Activated T-cell treated with anti-CD3 and anti-CD28 coated beads for 48 hours (primary cell): ENCODE results near the gene PODN.

ENCODE experiments used
- DNase-seq: peaks from one replicate; pipeline ENCODE4 v3.0.0-alpha.2; 2020; ENCODE audit warnings: low read depth

Gene PODN

DNA sequence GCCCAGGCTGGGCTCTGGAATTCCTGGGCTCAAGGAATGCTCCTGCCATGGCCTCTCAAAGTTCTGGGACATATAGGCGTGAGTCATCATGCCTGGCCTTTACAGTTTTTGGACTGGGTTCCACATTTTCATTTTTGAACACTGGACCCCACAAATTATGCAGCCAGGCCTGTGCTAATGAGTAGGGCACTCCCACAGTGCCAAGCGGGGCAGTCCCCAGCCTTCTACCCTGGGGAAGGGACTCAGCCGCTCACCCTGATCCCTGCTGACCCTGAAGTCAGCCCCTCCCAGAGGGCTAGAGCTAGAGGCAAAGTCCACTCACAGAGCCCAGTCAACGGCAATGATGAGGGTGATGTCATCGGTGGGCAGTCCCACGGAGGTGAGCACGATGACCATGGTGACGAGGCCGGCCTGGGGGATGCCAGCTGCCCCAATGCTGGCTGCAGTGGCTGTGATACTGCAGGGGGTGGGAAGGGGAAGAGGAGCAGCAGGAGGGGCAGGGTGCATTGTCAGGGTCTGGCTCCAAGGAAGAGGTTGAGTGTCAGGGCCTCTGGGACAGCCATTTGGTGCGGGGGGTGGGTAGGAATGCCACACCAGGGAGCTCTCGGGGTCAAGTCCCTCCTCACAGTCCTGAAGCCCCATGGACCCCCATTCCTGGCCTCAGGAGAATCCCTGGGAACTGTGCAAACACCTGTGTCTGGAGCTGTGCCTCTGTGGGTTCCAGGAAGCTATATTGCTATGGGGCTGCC is 27.6 kb downstream of the PODN start:
- DNase-seq = no peak

DNA sequence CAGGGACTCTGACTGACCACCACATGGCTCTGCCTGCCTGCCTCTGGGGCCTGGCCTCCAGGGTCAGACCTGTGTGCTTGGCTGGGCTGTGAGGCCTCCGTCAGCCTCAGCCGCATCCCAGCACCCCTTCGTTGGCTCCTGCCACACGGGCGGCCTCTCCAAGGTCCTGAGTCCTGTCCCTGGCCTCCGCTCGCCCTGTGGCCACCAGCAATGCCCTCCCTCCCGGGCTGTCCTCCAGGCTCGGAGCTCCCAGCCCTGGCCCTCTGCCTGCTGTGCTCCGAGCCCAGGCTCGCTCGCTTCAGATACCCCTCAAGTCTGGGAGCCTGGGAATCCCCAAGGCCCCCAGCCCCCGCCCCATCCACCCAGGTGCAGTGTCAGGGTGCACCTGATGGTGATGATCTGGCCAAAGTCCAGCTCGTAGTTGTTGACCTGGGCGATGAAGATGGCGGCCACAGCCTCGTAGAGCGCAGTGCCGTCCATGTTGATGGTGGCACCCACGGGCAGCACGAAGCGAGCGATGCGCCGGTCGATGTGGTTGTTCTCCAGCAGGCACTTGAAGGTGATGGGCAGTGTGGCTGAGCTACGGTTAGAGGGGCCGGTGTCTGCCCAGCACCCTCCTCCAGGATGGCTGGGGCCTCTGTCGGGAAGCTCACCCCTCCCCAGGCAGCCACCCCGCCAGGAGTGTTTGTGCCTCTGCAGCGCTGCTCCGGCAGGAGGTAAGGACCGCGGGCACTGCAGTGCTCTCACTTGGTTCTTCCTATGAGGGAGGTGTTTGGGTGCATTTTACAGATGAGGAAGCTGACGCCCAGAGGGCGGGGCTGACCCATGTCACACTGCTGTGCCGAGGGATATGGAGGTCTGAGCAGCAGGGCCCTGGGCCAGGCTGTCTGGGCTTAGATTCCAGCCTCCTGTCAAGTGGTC is 28.5 kb downstream of the PODN start:
- DNase-seq = no peak

DNA sequence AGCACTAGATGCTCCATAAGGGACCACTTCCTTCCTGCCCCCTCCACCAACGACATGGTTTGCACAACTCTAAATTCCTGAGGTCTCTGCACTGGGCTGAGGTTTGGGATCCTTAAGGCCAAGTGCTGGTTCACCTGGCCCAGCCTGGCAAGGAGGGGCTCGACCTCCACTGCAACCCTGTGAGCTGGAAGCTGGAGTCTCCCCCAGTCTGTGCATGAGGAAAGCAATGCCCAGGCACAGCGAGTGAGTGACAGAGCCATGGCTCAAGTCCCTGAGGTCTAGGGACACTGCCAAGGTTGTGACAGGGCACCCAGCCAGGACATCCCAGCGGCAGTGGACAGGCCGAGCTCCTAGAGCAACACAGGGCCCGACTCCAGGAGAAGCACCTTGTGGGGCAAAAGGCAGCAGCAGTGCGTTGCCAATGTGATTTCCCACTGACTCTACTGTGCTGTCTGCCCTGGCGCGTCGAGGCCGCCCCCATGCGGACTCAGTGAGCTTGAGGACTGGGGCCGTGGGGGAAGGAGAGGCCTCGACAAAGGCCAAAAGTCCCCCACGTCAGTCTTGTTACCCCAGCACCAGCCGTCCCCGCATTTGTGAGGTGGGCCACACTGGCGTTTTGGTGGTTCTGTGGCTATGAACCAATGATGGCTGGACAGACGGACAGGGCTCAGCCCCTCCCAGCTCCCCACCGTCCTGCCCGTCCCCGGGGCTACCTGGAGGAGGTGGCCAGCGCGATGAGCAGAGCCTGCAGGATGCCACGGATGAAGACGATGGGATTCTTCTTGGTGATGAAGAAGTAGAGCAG is 30.0 kb downstream of the PODN start:
- DNase-seq = no peak

DNA sequence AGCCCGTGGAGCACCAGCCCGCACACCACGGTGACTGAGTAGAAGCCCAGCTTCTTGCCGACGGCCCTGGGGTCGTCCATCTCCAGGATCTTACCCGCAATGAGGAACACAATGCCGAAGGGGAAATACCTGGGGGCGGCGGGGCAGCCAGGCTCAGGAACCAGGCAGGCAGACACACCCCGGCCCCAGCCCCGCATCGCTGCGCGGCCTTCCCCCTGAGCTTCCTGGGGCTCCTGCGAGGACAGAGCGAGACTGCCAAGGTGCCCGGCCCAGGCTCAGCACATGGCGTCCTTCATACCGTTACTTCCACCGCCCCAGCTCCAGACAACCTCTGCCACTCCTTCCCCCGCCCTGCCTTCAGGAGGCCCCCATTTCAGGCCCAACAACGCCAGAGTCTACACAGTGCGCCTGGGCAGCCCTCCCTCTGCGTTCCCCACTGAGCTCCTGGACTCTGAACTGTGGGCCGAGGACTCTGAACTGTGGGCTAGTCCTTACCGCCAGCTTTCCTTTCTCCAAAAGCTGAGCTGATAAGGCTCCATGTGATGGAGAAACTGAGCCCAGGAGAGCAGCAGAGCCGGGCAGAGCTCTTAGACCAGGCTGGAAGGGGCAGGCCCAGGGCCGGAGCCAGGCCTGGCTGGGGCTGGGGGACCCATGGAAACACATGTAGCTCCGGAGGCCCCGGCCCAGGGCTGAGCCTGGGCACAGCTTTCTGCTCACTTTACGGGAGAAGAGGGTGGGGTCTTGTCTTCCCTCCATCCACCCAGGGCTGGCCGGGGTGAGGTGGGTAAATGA is 30.8 kb downstream of the PODN start:
- DNase-seq = no peak

DNA sequence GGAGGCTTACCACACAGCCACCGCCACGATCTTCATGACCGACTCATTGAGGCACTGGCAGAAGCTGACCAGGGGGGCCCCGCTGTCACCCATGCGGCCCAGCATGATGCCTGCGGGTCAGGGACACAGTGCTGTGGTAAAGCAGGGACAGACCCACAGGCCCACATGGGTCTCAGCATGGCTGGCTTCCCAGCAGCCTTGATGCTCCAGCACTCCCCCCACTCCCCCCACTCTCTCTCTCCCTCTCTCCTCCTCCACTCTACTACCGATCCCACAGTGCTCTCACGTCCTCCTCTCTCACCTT is 31.4 kb downstream of the PODN start:
- DNase-seq = no peak

DNA sequence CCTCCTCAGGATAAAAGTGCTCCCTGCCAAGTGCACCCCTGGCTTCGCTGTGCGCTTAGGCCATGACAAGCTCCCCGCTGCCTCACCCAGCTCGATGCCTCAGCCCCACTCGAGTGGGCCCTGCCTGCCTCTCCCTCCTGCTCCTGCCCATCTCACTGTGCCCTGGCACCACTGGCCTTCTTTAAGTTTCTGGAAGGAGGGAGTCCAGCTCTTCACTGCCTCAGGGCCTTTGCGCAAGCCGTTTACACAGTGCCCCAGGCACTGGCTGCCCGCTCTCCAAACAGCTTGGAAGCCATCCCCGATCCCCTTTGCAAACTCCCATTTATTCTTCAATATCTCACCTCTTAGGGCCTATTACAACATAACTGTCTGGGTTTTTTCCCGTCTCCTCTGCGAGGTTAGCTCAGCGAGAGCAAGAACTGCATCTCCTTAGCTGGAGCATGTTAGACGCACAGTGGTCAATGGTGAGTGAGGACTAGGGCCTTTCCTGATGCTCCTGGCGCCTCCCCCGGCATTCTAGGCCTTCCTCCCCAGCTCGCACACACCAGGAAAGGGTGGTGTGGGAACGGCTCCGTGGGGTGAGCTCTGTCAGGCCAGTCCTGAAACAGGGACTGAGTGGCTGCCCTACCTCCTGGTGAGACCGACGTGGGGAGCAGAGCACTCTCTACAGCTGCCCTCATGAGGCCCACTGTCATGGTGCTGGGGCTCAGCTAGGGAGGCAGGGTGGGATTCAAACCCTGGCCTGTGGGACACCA is 31.9 kb downstream of the PODN start:
- no peak for DNase-seq

DNA sequence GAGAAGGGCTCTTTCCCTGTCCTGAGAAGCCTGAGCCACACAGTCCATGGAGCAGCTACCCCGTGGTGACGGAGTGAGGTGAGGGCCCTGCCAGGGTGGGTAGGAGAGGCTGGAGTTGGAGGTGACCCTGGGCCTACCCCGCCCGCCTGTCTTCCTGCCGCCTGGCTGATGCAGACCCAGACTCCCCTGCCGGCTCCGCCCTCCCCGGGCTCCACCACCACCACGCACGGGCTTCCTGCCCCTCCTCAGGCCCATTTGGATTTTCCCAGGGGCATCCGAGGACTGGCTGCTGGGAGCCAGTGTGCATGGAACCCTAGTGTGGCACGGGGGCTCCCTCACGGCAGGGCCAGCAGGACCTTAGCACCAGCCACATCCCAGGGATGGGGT is 32.5 kb downstream of the PODN start:
- DNase-seq = no peak

DNA sequence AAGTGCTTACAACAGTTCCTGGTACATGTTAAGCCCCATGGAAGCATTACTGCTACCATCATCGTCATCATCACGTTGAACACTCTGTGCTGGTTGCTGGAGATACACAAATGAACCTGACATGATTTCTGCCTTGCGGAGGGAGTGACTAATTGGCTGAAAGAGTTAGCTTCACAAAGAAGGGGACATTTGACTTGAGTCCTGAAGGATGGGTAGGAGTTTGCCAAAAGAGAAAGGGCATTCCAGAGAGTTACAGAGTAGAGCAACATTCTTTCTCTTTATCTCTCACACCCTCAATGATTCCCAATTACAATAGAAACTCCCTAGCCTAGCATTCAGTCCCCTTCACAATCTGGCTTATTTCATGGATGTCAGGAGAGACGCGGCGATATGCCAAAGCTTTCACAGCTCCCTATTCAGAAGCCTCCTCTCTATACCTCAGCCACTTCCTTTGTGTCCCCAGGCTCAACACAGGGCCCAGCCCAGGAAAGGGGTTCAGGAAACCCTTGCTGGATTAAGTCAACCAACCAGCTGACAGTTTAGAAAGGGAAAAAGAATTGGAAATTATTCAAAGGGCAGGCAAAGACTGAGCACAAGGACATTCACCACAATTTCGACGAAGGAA is 42.4 kb downstream of the PODN start:
- no peak for DNase-seq

DNA sequence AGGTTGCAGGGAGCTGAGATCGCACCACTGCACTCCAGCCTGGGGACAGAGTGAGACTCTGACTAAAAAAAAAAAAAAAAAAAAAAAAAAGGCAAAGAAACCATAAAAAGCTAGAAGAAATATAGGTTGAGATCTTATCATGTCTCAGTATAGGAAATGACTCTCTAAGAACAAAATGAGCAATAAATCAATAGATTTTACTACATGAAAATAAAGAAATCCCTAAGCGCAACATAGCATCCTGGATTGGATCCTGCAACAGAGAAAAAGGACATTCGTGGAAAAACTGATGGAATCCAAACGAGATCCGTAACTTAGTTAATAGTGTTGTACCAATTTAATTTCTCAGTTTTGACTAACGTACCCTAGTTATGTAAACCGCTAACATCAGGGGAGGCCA is 45.1 kb downstream of the PODN start:
- no peak for DNase-seq

DNA sequence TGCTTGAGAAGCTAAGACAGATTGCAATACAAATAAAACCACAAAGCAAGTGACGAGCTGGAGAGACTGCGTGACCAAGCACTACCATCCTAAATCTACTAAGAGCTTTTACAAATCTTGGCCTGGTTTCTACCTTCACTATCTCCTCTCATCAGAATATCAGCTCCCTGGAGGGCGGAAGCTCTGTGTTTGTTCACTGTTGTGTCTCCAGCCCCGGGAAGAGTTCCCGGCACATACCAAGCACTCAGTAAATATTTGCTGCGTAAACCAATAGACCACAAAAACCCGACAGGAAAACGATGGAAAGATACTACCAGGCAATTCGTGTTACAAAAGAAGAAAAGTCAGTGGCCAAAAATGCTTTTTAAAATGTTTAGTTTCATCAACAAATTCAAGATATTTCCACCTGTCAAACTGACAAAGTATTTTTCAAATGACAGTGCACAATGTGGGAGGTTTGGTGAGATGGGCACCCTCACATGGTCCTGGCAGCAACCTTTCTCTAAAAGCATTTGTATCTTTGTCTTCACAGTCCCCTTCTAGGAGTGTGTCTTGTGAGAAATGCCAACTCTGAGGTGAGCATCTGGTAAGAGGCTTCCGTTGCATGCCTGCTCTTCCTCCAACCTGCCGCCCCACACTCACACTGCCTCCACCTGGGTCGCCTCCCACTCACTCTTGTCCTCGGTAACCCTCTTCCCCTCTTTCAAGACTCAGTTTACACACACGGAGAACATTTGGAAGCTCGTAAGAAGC is 45.7 kb downstream of the PODN start:
- no peak for DNase-seq

DNA sequence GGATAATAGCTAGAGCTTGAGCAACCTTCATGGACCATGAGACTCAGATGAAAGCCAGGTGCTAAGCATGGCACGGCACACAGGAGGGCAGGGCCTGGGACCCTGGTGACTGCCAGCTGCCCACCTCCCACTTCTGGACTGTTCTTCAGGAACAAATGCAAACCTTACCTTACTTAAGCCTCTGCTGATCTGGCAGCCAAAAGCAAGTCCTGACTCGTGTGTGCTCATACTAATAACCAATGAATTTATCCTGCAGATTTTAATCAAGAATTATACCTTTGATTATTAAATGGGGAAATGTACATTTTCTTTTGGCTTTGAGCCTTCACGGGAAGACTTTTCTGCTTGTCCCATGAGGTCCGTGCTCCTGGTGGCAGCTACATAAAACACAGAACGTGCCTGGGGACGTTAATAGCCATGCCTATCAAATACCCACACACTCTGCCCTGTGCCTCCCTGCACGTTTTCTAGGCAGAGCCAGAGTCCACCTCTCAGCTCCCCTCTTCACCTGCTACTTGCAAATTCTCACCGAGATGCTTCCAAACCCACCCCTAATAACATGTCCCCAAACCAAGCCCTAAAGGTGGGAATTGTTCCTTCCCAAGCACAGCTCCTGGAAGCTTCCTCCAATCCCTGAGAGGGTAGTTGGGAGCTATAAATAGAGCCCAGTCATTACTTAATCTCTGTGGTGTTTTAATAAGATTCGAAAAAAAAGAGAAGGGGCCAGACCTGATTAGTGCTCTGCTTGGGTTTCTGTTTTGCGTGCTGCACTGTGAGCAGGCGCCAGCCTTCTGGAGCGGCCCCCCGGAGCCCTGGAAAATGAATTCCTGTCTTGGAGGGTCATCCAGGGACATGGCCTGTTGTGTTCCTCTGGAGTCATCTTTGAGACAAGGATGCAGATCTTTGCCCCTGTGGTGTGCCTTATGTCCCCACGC is 46.9 kb downstream of the PODN start:
- no peak for DNase-seq

DNA sequence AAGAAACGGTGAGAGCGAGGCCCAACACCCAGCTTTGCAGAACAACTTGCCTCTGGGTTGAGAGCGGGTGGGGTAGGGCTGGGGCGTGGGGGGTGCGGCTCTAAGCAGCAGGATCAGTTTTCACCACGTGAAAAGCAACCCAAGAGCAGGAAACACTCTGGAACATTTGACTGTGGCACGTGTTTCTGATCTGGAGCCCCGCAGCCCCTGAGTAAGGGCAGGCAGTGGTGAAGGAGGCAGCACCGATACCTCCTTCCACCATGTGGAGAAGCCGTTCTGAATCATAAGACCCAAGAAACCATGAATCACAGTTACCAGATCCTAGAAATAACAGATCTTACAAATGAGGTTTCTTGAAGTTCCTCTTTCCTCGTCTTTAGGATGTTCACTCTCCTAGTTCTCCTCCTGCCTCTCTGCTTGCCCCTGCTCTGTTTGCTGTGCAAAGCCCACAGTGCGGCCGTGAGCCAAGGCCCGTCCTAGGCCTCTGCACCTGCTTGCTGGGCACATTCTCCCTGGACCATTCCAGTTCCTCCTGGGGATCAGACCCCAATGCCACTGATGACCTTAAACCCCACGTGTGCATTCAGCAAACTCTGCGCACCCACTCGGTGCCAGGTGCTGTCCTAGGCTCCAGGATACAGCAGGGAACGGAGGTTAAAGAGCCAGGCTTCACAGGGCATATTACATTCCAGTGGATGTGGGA is 48.5 kb downstream of the PODN start:
- DNase-seq = peak; percentile 45

DNA sequence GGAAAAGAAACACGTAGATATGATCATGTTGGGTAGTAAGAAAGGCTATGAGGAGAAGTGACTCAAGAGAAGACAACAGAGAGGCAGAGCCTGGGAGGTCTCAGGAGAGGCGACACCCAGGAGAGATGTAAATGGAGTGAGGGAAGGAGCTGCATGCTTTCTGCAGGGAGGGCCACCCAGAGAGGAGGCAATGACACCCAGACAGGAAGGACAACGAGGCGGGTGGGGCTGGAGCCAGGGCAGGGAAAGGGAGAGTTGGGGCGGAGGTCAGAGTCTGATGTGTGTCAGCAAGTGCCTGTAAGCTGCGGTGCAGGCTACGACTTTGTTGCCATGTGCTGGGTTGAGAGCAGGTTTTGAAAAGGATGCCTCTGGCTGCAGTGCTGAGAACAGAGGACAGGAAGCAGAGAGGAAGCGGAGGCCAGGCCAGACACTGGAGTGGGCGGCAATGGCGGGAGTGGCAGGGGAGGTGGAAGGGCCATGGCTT is 49.1 kb downstream of the PODN start:
- peak; percentile 4 for DNase-seq

DNA sequence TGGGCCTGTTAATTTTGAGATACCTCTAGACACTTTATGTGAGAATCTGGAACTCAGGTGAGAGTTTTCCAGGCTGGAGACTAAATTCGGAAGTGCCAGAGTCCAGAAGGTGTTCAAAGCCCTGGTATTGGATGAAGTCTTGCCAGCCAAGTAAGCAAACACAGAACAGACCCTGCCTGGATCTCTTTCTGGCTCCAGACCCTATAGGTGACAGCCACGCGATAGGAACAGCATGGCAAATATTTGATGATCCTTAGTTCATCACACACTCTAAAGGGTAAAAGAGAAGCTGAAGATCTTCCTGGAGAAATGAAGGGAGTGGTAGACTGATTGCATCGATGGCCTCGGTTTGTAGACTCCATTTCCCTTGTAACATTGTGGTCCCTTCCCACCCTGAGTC is 49.7 kb downstream of the PODN start:
- DNase-seq = no peak

DNA sequence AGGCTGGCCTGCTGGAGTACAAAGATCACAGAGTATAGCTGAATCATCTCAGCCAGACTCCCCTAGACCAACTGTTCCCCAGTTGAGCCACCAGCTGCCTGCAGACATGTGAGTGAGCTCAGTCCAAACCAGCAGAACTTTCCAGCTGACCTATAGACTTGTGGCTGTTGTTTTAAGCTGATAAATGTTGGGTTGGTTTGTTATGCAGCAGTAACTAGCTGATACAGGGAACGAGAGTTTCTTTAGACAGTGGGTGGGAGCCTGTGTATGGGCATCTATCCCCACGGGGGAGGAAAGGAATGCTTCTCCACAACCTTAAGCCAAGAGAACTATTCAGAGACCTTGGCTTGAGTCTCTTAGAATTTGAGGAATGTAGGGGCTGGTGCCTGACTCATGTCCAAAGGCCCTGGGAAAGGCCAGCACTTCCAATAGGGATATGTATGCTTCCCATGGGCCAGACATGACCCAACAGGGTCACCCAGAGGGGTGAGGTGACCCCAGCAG is 50.3 kb downstream of the PODN start:
- DNase-seq = no peak

DNA sequence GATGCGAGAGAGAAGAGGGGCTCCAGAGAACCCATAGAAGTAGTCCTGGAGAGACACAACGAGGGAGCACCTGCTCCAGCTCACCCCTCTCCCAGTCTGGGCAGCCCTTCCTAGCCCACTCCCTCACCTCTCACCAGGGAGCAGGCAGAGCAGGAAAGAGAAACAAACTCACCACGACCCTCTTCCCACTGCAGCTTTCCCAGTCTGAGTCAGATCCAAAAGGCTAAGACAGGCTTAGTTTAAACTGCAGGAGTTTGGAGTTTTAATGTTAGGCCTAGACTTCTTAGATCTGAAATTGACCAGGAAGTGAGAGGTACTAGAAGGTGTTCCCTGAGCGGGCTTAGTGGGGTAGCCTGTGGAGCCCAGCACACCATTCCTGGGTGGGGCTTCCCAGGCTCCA is 50.8 kb downstream of the PODN start:
- no peak for DNase-seq

DNA sequence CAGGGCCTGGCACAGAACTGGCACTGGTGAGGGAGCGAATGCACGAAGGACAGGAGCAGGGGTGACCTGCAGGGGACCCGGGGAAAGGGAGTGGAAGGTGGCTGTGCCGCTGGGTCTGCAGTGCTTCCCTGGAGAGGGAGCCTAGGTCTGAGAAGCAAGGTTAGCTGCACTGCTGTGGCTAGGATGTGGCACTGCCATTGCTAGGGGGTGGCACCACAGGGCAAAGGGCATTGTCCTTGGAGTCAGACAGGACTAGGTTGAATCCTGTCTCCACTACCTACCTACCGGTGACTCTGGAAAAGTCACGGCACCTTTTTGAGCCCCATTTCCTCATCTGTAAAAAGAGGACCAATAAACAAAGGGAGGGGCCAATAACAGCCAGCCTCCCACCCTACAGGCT is 52.1 kb downstream of the PODN start:
- no peak for DNase-seq
